SK-MEL-5 (cell line): ENCODE measurements around the gene CAV1. TPM values are rescaled to one million over a fixed set of nuclear protein-coding genes. Genes with fewer than 3 reads are reported as not detected.

Source experiments
- DNase-seq: peaks from one replicate; pipeline ENCODE4 v3.0.0-alpha.2; 2016; ENCODE audit warnings: low read depth, low spot score
- in situ Hi-C: cut with HindIII; loops from 2 replicates; pipeline ENCODE4 v1.10.0; 2016; ENCODE audit warnings: low sequenced_read_pairs, high pct_unique_total_duplicates, low pct_unique_long_range_greater_than_20kb
- small RNA-seq, 2 experiments: library from RNA; depleted of rRNA; stranded (forward); fragments of <200 nt; gene quantifications; one replicate each; pipeline ENCODE3, GENCODE V24; 2014
- total RNA-seq: library from RNA; depleted of rRNA; stranded (reverse); fragments of >200 nt; shearing (Covaris generic); gene quantifications from 2 replicates; pipeline ENCODE4 v1.2.3, GENCODE V29; 2014; rRNA removed

The CAV1 gene
- total RNA-seq, 1 experiment from 2014 or later = 18.2 TPM

GRCh38 chr7:116610721-116611120 is 85.9 kb downstream of the CAV1 start:
- no peak for DNase-seq
- in situ Hi-C loops = no loop called here

Small RNAs within 50 kb of the gene (small RNA-seq; reads per million reads assigned to genes)
- gene AC006159.2 = 0 reads per million in 2 experiments

Other genes starting within 250 kb of the CAV1 start
- gene CAV2, start 25.3 kb upstream of the CAV1 start, total RNA-seq = 31.9 and 32.9 TPM in 2 replicates
- 330 and 331 TPM in 2 replicates for gene MET, start 147.2 kb downstream of the CAV1 start, total RNA-seq